GM12865 (cell line): ENCODE results near the gene HCFC1R1.

Experiments
- DNase-seq: peaks from one replicate; pipeline ENCODE4 v3.0.0; 2010; ENCODE audit warnings: low read depth
- H3K4me3 ChIP-seq: 2 replicates; pipeline ENCODE4 v1.5.1; 2011; ENCODE audit warnings: mild to moderate bottlenecking, low read depth, low read length, control low read depth
- TF ChIP-seq, protein P1 (sequence below): IDR thresholded peaks from 2 replicates; pipeline ENCODE4 v1.5.1; 2011; ENCODE audit warnings: low read length, control low read depth, low read depth, inconsistent platforms; ENCODE audit not compliant: insufficient read depth; ENCODE audit errors: missing control alignments

Gene HCFC1R1

DNA sequence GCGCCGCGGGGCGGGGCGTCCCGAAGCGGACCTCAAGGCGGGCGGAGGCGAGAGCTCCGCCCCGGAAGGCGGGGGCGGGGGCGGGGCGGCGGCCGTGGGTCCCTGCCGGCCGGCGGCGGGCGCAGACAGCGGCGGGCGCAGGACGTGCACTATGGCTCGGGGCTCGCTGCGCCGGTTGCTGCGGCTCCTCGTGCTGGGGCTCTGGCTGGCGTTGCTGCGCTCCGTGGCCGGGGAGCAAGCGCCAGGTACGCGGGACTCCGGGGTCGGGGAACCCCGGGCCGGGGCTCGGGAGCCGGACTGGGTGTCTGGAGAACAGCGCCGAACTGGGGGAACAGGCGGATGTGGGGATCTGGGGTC lies 3.5 kb downstream of the HCFC1R1 start, which contains the start of gene TNFRSF12A:
Gene TNFRSF12A (plus strand): TSS at position 122 of the 357 bp plus-strand sequence. CDS start 30 bp downstream, at position 152.
- TF ChIP-seq, protein P1, sequence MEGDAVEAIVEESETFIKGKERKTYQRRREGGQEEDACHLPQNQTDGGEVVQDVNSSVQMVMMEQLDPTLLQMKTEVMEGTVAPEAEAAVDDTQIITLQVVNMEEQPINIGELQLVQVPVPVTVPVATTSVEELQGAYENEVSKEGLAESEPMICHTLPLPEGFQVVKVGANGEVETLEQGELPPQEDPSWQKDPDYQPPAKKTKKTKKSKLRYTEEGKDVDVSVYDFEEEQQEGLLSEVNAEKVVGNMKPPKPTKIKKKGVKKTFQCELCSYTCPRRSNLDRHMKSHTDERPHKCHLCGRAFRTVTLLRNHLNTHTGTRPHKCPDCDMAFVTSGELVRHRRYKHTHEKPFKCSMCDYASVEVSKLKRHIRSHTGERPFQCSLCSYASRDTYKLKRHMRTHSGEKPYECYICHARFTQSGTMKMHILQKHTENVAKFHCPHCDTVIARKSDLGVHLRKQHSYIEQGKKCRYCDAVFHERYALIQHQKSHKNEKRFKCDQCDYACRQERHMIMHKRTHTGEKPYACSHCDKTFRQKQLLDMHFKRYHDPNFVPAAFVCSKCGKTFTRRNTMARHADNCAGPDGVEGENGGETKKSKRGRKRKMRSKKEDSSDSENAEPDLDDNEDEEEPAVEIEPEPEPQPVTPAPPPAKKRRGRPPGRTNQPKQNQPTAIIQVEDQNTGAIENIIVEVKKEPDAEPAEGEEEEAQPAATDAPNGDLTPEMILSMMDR: no peak
- peak within 1 kb of the TSS; percentile 60 for H3K4me3 ChIP-seq
- DNase-seq: peak; percentile 81

DNA sequence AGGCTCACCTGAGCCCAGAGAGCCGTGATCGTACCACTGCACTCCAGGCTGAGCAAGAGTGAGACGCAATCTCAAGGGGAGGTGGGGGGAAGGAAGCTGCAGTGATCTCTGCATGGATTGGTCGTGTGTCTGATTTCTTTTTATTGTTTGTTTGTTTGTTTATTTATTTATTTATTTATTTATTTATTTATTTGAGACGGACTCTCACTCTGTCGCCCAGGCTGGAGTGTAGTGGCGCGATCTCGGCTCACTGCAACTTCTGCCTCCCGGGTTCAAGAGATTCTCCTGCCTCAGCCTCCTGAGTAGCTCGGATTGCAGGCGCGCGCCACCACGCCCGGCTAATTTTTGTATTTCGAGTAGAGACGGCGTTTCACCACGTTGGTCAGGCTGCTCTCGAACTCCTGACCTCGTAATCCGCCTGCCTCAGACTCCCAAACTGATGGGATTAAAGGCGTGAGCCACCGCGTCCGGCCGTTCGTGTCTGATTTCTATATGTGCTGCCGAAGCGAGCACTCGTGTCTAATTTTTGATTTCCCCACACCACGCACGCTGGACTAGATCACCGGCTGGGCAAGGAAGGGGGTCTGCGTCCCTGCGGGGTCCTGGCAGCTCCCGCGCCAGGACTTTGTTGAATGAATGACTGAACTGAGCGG lies 4.0 kb downstream of the HCFC1R1 start:
- DNase-seq: no peak
- TF ChIP-seq, protein P1: no peak
- peak overlapping the region; percentile 41 for H3K4me3 ChIP-seq

DNA sequence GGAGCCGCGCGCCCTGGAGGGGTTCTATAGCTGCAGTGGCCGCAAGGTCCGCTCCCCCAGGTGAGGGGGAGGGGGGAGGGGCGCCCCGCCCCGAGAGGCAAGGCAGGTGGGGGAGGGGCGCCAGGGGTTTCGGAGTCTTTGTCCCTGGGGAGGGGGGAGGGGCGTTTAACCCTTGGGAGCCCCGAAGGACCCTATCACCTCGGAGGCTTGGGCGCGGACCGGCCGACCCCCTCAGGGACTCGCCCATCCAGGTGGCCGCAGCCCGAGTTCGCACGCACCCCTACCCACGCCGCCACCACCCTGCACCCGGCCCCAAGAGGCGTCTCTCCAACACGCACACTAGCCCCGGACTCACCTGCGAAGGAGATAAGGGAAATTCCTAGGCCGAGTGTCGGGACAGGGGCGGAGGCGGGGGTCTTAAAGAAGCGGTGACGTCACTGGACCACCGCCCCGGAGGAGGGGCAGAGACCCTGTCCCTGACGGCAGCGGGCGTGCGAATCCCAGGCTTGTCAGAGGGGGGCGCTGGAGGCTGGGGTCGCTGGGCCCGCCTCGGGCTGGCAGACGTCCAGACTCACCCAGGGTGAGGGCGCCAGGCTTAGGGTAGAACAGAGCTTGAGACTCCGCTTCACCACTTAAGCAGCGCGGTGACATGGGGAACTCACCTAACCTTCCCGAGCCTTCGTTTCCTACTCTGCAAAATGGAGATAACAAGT lies 5.8 kb downstream of the HCFC1R1 start, which contains the start of gene CLDN6:
Gene CLDN6 (minus strand): TSS at position 390 of the 713 bp plus-strand sequence. CDS start 2,162 bp downstream, outside the sequence.
- no peak within 1 kb of the TSS for H3K4me3 ChIP-seq
- DNase-seq: no peak
- TF ChIP-seq, protein P1: peak; percentile 15

GRCh38 chr16:3017344-3017743 lies 6.4 kb downstream of the HCFC1R1 start:
- DNase-seq: no peak
- H3K4me3 ChIP-seq: no peak overlapping the region
- TF ChIP-seq, protein P1: no peak

GRCh38 chr16:3015865-3016521 lies 7.7 kb downstream of the HCFC1R1 start:
- no peak overlapping the region for H3K4me3 ChIP-seq
- TF ChIP-seq, protein P1: no peak
- no peak for DNase-seq

- TF ChIP-seq, protein P1: no peak
- DNase-seq: no peak
- no peak overlapping the region for H3K4me3 ChIP-seq
Observed at GRCh38 chr16:3014971-3015370, 8.8 kb downstream of the HCFC1R1 start.
